Esophagus muscularis mucosa (tissue), 4 donors: Measurements from ENCODE around the gene SMIM7. TPM values are rescaled to one million over a fixed set of nuclear protein-coding genes. Genes with fewer than 3 reads are reported as not detected.
"Not testable (repeated sequence)": the region's sequence is repeated elsewhere in the genome, so short reads cannot be mapped to it uniquely, and the experiment has no call there.

Experiments used
- DNase-seq: peaks from one replicate; pipeline ENCODE4 v3.0.0-alpha.2; 2017; ENCODE audit errors: extremely low spot score
- H3K27ac ChIP-seq, 4 donors: fragments of 200-600 bp; sonication (generic); replicated peaks in 1 of 4; 1 replicate in 3 of 4; 2 replicates in 1 of 4; pipeline ENCODE4 v1.5.1; 2016 to 2019; ENCODE audit warnings: mild to moderate bottlenecking in 1 of 4
- H3K27me3 ChIP-seq, 4 donors: fragments of 200-600 bp; sonication (generic); one replicate each; pipeline versions ENCODE4 v1.5.1 to v1.6.0; 2016 to 2019
- H3K36me3 ChIP-seq, 4 donors: fragments of 200-600 bp; sonication (generic); one replicate each; pipeline ENCODE4 v1.5.1; 2016 to 2019
- H3K4me1 ChIP-seq, 4 donors: fragments of 200-600 bp; sonication (generic); one replicate each; pipeline ENCODE4 v1.5.1; 2016 to 2019
- H3K4me3 ChIP-seq, 4 donors: fragments of 200-600 bp; sonication (generic); 1 replicate in 2 of 4; 2 replicates in 2 of 4; pipeline ENCODE4 v1.5.1; 2016 to 2019; ENCODE audit warnings: mild to moderate bottlenecking in 4 of 4, moderate library complexity in 1 of 4
- H3K9me3 ChIP-seq, 4 donors: fragments of 200-600 bp; sonication (generic); 1 replicate in 3 of 4; 2 replicates in 1 of 4; pipeline ENCODE4 v1.5.1; 2016 to 2019
- CTCF ChIP-seq, 3 experiments: fragments of 200-600 bp in 2 of 3; fragments of 450-650 bp in 1 of 3; sonication (generic) in 2 of 3; IDR thresholded peaks; one replicate each; pipeline ENCODE4 v1.5.1; 2017 to 2019; ENCODE audit warnings: antibody characterized with exemption in 3 of 3, mild to moderate bottlenecking in 2 of 3, moderate library complexity in 1 of 3
- EP300 ChIP-seq: sonication (generic); formaldehyde crosslinking; IDR thresholded peaks from one replicate; pipeline ENCODE4 v1.6.1; 2017; ENCODE audit warnings: antibody characterized with exemption
- POLR2A ChIP-seq: fragments of 450-650 bp; IDR thresholded peaks from one replicate; pipeline ENCODE4 v1.6.1; 2017; ENCODE audit warnings: antibody characterized with exemption, moderate library complexity, mild to moderate bottlenecking, low read depth
- POLR2AphosphoS5 ChIP-seq, 2 donors: sonication (generic); formaldehyde crosslinking; IDR thresholded peaks; one replicate each; pipeline ENCODE4 v1.6.1; 2017; ENCODE audit warnings: antibody characterized with exemption in 2 of 2
- WGBS: methylation state at CpG from one replicate; pipeline ENCODE4 v1.1.5; 2018; 5-methylcytosine and 5-hydroxymethylcytosine counted together
- intact Hi-C: fragments of 100-400 bp; cut with DNase I; formaldehyde crosslinking; loops from one replicate; pipeline ENCODE4 v1.15.1; 2023
- total RNA-seq, 4 donors: library from RNA; depleted of rRNA; stranded (reverse); fragments of >200 nt; gene quantifications; one replicate each; pipeline versions ENCODE4 v1.1.0 to v1.2.1, GENCODE V29; 2016

The SMIM7 gene
- total RNA-seq, 4 donors from 2014 or later: 58.5 to 85.0 (median 69.8) TPM

GRCh38 chr19:16676101-16676798, 16.3 kb upstream of the SMIM7 start:
- Histone ChIP-seq H3K9me3 (peaks cover 0 to 8% (median 3%) of the 10 kb centered on the region in 4 donors), H3K27ac (no peak overlapping the region), H3K4me1 (peaks cover 7 to 9% (median 9%) of the 10 kb centered on the region in 4 donors), H3K36me3 (peaks cover 11 to 29% (median 17%) of the 10 kb centered on the region in 4 donors), H3K27me3 (no peaks in the 10 kb centered on the region), H3K4me3 (no peak overlapping the region)
- no peak for DNase-seq
- 92% methylated on average over 15 of the region's 15 CpGs for WGBS
- intact Hi-C loops: no loop called here
- TF ChIP-seq EP300 (no peak), POLR2A (no peak)

GRCh38 chr19:16673839-16674238, 13.9 kb upstream of the SMIM7 start:
- H3K9me3 ChIP-seq, intact Hi-C loops, DNase-seq, H3K27me3 ChIP-seq, H3K4me1 ChIP-seq, H3K4me3 ChIP-seq, H3K27ac ChIP-seq: not testable (repeated sequence)
- H3K36me3 ChIP-seq: peaks cover 0 to 14% (median 4%) of the 10 kb centered on the region in 4 donors
- 91% methylated on average over 4 of the region's 4 CpGs for WGBS

- Histone ChIP-seq H3K36me3 (peaks cover 0 to 14% (median 4%) of the 10 kb centered on the region in 4 donors), H3K27ac (no peak overlapping the region), H3K4me3 (no peak overlapping the region), H3K4me1 (peaks cover 7 to 9% (median 9%) of the 10 kb centered on the region in 4 donors), H3K27me3 (no peaks in the 10 kb centered on the region), H3K9me3 (no peaks in the 10 kb centered on the region)
- TF ChIP-seq EP300 (no peak), POLR2AphosphoS5 (IDR thresholded peaks at IDR 0.05) (no peak), CTCF (IDR thresholded peaks at IDR 0.05) (no peak)
- no peak for DNase-seq
- 84% methylated on average over 3 of the region's 3 CpGs for WGBS
- intact Hi-C loops: no loop called here
Measured at GRCh38 chr19:16673231-16673630, 13.3 kb upstream of the SMIM7 start.

- intact Hi-C loops: no loop called here
- Histone ChIP-seq H3K27ac (peak overlapping the region in 1 of 4 donors; percentile 14), H3K4me1 (peaks cover 7 to 9% (median 9%) of the 10 kb centered on the region in 4 donors), H3K27me3 (no peaks in the 10 kb centered on the region), H3K36me3 (peaks cover 0 to 17% (median 4%) of the 10 kb centered on the region in 4 donors), H3K4me3 (no peak overlapping the region), H3K9me3 (no peaks in the 10 kb centered on the region)
- TF ChIP-seq POLR2A (no peak), POLR2AphosphoS5 (IDR thresholded peaks at IDR 0.05) (no peak), EP300 (no peak), CTCF (IDR thresholded peaks at IDR 0.05) (no peak)
- 60% methylated on average over 6 of the region's 12 CpGs for WGBS
- DNase-seq: no peak
Measured at GRCh38 chr19:16671652-16672274, 11.8 kb upstream of the SMIM7 start.

- Histone ChIP-seq H3K36me3 (peaks cover 0 to 24% (median 6%) of the 10 kb centered on the region in 4 donors), H3K27ac (no peak overlapping the region), H3K4me3 (no peak overlapping the region), H3K9me3 (no peaks in the 10 kb centered on the region), H3K4me1 (peaks cover 7 to 9% (median 9%) of the 10 kb centered on the region in 4 donors), H3K27me3 (no peaks in the 10 kb centered on the region)
- intact Hi-C loops: no loop called here
- WGBS: 98% methylated on average over 13 of the region's 13 CpGs
- no peak for DNase-seq
- TF ChIP-seq CTCF (IDR thresholded peaks at IDR 0.05) (no peak), EP300 (no peak), POLR2AphosphoS5 (IDR thresholded peaks at IDR 0.05) (no peak), POLR2A (no peak)
Measured at GRCh38 chr19:16670291-16670690, 10.3 kb upstream of the SMIM7 start.

GRCh38 chr19:16668702-16669101, 8.8 kb upstream of the SMIM7 start:
- peaks cover 0 to 18% (median 4%) of the 10 kb centered on the region in 4 donors for H3K36me3 ChIP-seq
- intact Hi-C loops, H3K9me3 ChIP-seq, H3K27me3 ChIP-seq, H3K4me3 ChIP-seq, DNase-seq, H3K27ac ChIP-seq: not testable (repeated sequence)
- peaks cover 9 to 15% (median 13%) of the 10 kb centered on the region in 4 donors for H3K4me1 ChIP-seq
- 96% methylated on average over 4 of the region's 4 CpGs for WGBS
